Caco-2 (cell line): ENCODE data around the gene LRIT1. TPM values are rescaled to one million over a fixed set of nuclear protein-coding genes. Genes with fewer than 3 reads are reported as not detected.

Experiments
- BruUV-seq: library from RNA; stranded (reverse); fragments of 400-500 nt; replicated peaks from 2 replicates; lab custom pipeline; 2021; lab: Mats Ljungman, UMichigan
- CTCF ChIA-PET: fragments of 300-600 bp; sonication (Branson Sonifier 250); formaldehyde crosslinking; loops from one replicate; lab custom pipeline; 2022; ENCODE audit warnings: antibody characterized with exemption; lab: Charles Lee
- POLR2A ChIA-PET: fragments of 300-600 bp; sonication (Branson Sonifier 250); formaldehyde crosslinking; loops from one replicate; lab custom pipeline; 2022; ENCODE audit warnings: antibody characterized with exemption; lab: Charles Lee
- DNase-seq, 2 experiments: peaks; one replicate each; pipeline versions ENCODE4 v3.0.0 to v3.0.0-alpha.2; 2020 to 2022
- H3K27me3 ChIP-seq: replicated peaks from 2 replicates; pipeline ENCODE4 v1.6.0; 2011; ENCODE audit warnings: low read length; ENCODE audit not compliant: control insufficient read depth, insufficient read depth
- H3K36me3 ChIP-seq: 2 replicates; pipeline ENCODE4 v1.5.1; 2011; ENCODE audit warnings: low read length; ENCODE audit not compliant: control insufficient read depth, insufficient read depth
- H3K4me1 ChIP-seq: fragments of 250-450 bp; sonication (Bioruptor Pico); 2 replicates; pipeline ENCODE4 v1.5.1; 2020; ENCODE audit warnings: mild to moderate bottlenecking
- H3K4me3 ChIP-seq: 2 replicates; pipeline ENCODE4 v1.5.1; 2011; ENCODE audit warnings: low read depth, mild to moderate bottlenecking, control low read depth, low read length
- H3K9me3 ChIP-seq: fragments of 250-450 bp; sonication (Bioruptor Pico); 2 replicates; pipeline ENCODE4 v1.5.1; 2020; ENCODE audit warnings: mild to moderate bottlenecking, moderate library complexity
- H3K27ac Mint-ChIP-seq: one replicate; pipeline ENCODE4 v1.8.0; 2022; ENCODE audit warnings: mixed read lengths; ENCODE audit not compliant: unreplicated experiment
- H3K27me3 Mint-ChIP-seq: one replicate; pipeline ENCODE4 v1.8.0; 2022; ENCODE audit warnings: mixed read lengths; ENCODE audit not compliant: insufficient read depth, unreplicated experiment
- H3K36me3 Mint-ChIP-seq: one replicate; pipeline ENCODE4 v1.8.0; 2022; ENCODE audit warnings: mild to moderate bottlenecking, mixed read lengths; ENCODE audit not compliant: insufficient read depth, unreplicated experiment
- H3K4me1 Mint-ChIP-seq: one replicate; pipeline ENCODE4 v1.8.0; 2022; ENCODE audit warnings: low read depth, mixed read lengths; ENCODE audit not compliant: unreplicated experiment
- H3K4me3 Mint-ChIP-seq: one replicate; pipeline ENCODE4 v1.8.0; 2022; ENCODE audit warnings: mild to moderate bottlenecking, moderate library complexity, mixed read lengths; ENCODE audit not compliant: unreplicated experiment
- H3K9me3 Mint-ChIP-seq: one replicate; pipeline ENCODE4 v1.8.0; 2022; ENCODE audit warnings: mixed read lengths; ENCODE audit not compliant: unreplicated experiment
- intact Hi-C: fragments of 100-400 bp; cut with micrococcal nuclease; formaldehyde crosslinking; loops from one replicate; pipeline ENCODE4 v1.10.0; 2022; ENCODE audit not compliant: unreplicated experiment
- total RNA-seq: library from RNA; stranded (reverse); gene quantifications from 2 replicates; pipeline ENCODE4 v1.2.3, GENCODE V29; 2022
- TF ChIP-seq, protein P1 (sequence below), 2 experiments: fragments of 200-600 bp in 1 of 2; IDR thresholded peaks; 1 replicate in 1 of 2; 2 replicates in 1 of 2; pipeline versions ENCODE4 v1.5.1 to v1.8.0; 2011 to 2022; ENCODE audit warnings: antibody characterized with exemption in 1 of 2, control low read depth in 1 of 2, inconsistent platforms in 1 of 2, low read depth in 1 of 2, low read length in 1 of 2, mild to moderate bottlenecking in 1 of 2, moderate library complexity in 1 of 2; ENCODE audit not compliant: insufficient read depth in 1 of 2, severe bottlenecking in 1 of 2, unreplicated experiment in 1 of 2

Gene LRIT1
- total RNA-seq, 1 experiment from 2014 or later, result not detected

DNA sequence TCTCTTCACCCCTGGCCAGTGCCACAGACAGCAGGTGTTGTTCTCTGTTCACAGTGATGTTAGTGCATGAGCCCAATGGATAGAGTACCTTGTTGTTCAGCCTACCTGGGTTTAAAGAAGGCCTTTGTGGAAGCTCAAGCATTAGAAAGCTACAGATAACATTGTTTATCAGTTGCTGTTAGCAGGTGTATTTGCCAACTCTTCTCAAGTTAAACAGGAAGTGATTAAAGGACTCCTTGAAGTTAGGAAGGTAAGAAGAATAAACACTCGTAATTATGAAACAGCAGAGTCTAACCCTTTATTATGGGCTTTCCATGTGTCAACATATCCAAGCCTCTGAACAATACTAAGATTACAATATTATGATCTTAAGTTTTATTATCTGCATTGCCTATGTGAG is 29.4 kb upstream of the LRIT1 start:
- Mint-ChIP-seq H3K27ac (peak overlapping the region; percentile 50), H3K4me1 (peaks cover 13% of the 10 kb centered on the region), H3K9me3 (peaks cover 9% of the 10 kb centered on the region), H3K36me3 (no peaks in the 10 kb centered on the region), H3K4me3 (no peak overlapping the region), H3K27me3 (no peaks in the 10 kb centered on the region)
- TF ChIP-seq, protein P1, sequence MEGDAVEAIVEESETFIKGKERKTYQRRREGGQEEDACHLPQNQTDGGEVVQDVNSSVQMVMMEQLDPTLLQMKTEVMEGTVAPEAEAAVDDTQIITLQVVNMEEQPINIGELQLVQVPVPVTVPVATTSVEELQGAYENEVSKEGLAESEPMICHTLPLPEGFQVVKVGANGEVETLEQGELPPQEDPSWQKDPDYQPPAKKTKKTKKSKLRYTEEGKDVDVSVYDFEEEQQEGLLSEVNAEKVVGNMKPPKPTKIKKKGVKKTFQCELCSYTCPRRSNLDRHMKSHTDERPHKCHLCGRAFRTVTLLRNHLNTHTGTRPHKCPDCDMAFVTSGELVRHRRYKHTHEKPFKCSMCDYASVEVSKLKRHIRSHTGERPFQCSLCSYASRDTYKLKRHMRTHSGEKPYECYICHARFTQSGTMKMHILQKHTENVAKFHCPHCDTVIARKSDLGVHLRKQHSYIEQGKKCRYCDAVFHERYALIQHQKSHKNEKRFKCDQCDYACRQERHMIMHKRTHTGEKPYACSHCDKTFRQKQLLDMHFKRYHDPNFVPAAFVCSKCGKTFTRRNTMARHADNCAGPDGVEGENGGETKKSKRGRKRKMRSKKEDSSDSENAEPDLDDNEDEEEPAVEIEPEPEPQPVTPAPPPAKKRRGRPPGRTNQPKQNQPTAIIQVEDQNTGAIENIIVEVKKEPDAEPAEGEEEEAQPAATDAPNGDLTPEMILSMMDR (IDR thresholded peaks at IDR 0.05; ENCODE audit: insufficient read depth in 1 of 2, low read depth in 1 of 2, low read length in 1 of 2, severe bottlenecking in 1 of 2, unreplicated experiment in 1 of 2), result no peak
- Histone ChIP-seq H3K36me3 (no peaks in the 10 kb centered on the region), H3K4me3 (no peak overlapping the region), H3K9me3 (no peaks in the 10 kb centered on the region), H3K4me1 (peaks cover 6% of the 10 kb centered on the region), H3K27me3 (no peaks in the 10 kb centered on the region)
- CTCF ChIA-PET, result interaction anchor here (0.6 to 1.0 kb wide), 3 partner anchors 23 to 343 kb away, joined by 3 to 4 read pairs (median 4); no protein-coding TSS in a partner anchor
- no TSS peak for BruUV-seq
- peak in 1 of 2 experiments; percentile 63 for DNase-seq
- POLR2A ChIA-PET, result no interaction called here
- intact Hi-C loops, result loop anchor here (1.0 kb wide), 1 partner anchor 58 kb away; the partner anchor contains the start of gene CCSER2

DNA sequence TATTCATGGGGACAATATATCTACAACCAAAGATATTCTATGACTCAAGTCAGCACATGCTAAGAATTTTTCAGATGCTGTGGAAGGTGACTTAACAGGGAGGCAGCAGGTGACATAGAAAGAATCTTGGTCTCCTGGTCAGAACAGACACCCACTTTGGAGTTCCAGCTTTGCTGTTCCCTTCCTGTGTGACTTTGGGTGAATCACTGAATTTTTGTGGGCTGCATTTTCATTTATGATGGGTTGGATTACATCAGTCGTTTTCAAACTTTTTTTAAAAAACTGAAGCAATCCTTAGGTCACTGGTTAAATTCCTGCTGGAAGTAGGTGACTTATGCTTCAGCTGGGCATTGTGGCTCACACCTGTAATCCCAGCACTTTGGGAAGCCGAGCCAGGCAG is 28.4 kb upstream of the LRIT1 start:
- Mint-ChIP-seq H3K27me3 (no peaks in the 10 kb centered on the region), H3K27ac (no peak overlapping the region), H3K9me3 (peaks cover 9% of the 10 kb centered on the region), H3K4me1 (peaks cover 13% of the 10 kb centered on the region), H3K36me3 (no peaks in the 10 kb centered on the region), H3K4me3 (no peak overlapping the region)
- H3K4me1 ChIP-seq, result peaks cover 6% of the 10 kb centered on the region
- H3K36me3 ChIP-seq, result no peaks in the 10 kb centered on the region
- no TSS peak for BruUV-seq
- ChIA-PET POLR2A (no interaction called here), CTCF (interaction anchor here (1.2 kb wide), 1 partner anchor 267 kb away, joined by 3 read pairs; no protein-coding TSS in a partner anchor)
- DNase-seq, result no peak
- TF ChIP-seq, protein P1 (IDR thresholded peaks at IDR 0.05; ENCODE audit: insufficient read depth in 1 of 2, low read depth in 1 of 2, low read length in 1 of 2, severe bottlenecking in 1 of 2, unreplicated experiment in 1 of 2), result no peak
- intact Hi-C loops, result loop anchor here (1.0 to 10.0 kb wide), 3 partner anchors 59 to 475 kb away; partner anchors contain the start of gene CCSER2
- H3K4me3 ChIP-seq, result no peak overlapping the region
- H3K27me3 ChIP-seq, result no peaks in the 10 kb centered on the region
- no peaks in the 10 kb centered on the region for H3K9me3 ChIP-seq

DNA sequence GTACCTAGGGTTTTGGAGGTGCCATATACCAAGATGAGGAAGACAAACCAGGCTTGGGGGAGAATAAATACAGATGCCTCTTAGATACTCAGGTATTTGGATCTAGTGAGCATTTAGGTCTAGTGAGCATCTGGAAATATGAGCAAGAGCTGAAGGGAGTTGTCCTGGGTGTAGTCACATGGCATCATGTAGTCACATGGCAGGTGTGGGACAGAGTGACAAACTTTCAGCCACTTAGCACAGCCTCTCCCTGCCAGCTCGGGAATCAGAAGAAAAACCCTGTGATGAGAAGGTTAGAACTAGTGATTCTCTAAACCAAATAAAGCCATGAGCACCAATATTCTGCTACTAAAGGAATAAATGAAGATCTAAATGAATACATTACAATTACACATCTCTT is 27.8 kb upstream of the LRIT1 start:
- H3K27me3 Mint-ChIP-seq, result peaks cover 4% of the 10 kb centered on the region
- intact Hi-C loops, result loop anchor here (10.0 kb wide), 2 partner anchors 346 to 476 kb away; no protein-coding TSS in a partner anchor
- H3K36me3 Mint-ChIP-seq, result no peaks in the 10 kb centered on the region
- Histone ChIP-seq H3K4me3 (no peak overlapping the region), H3K36me3 (no peaks in the 10 kb centered on the region), H3K4me1 (peaks cover 6% of the 10 kb centered on the region), H3K9me3 (no peaks in the 10 kb centered on the region), H3K27me3 (no peaks in the 10 kb centered on the region)
- BruUV-seq, result no TSS peak
- CTCF ChIA-PET, result interaction anchor here (1.2 kb wide), 1 partner anchor 268 kb away, joined by 3 read pairs; no protein-coding TSS in a partner anchor
- peaks cover 9% of the 10 kb centered on the region for H3K9me3 Mint-ChIP-seq
- DNase-seq, result no peak
- H3K4me1 Mint-ChIP-seq, result peaks cover 20% of the 10 kb centered on the region
- H3K27ac Mint-ChIP-seq, result no peak overlapping the region
- H3K4me3 Mint-ChIP-seq, result no peak overlapping the region
- TF ChIP-seq, protein P1 (IDR thresholded peaks at IDR 0.05; ENCODE audit: insufficient read depth in 1 of 2, low read depth in 1 of 2, low read length in 1 of 2, severe bottlenecking in 1 of 2, unreplicated experiment in 1 of 2), result no peak
- POLR2A ChIA-PET, result no interaction called here
